Pancreas (tissue), 10 donors: Measurements from ENCODE around the gene AQP3. TPM values are rescaled to one million over a fixed set of nuclear protein-coding genes. Genes with fewer than 3 reads are reported as not detected.
"Not testable (repeated sequence)": the region's sequence is repeated elsewhere in the genome, so short reads cannot be mapped to it uniquely, and the experiment has no call there.

Experiments used
- ATAC-seq, 4 donors: fragments of 200-7000 bp; cut with Tn5 transposase; one replicate each; pipeline versions ENCODE4 v1.8.0 to v1.9.1; 2020; ENCODE audit warnings: mild to moderate bottlenecking in 4 of 4, moderate library complexity in 4 of 4
- DNase-seq, 6 donors: peaks; one replicate each; pipeline ENCODE4 v3.0.0-alpha.2; 2020
- FAIRE-seq: peaks from 2 replicates; lab custom pipeline; 2012; peaks lifted over from hg19 to GRCh38; lab: Jason Lieb, UNC
- H3K27ac ChIP-seq, 4 donors: fragments of 200-600 bp; sonication (generic); 1 replicate in 3 of 4; 2 replicates in 1 of 4; pipeline versions ENCODE4 v1.5.0 to v1.8.0; 2020
- H3K27me3 ChIP-seq, 4 donors: fragments of 200-600 bp; one replicate each; pipeline ENCODE4 v1.8.0; 2021
- H3K36me3 ChIP-seq, 3 donors: fragments of 200-600 bp; sonication (generic) in 1 of 3; one replicate each; pipeline versions ENCODE4 v1.5.0 to v1.8.0; 2020 to 2021
- H3K4me1 ChIP-seq, 3 donors: fragments of 200-600 bp; one replicate each; pipeline ENCODE4 v1.8.0; 2021
- H3K4me3 ChIP-seq, 4 donors: fragments of 200-600 bp; sonication (generic) in 2 of 4; one replicate each; pipeline versions ENCODE4 v1.5.0 to v1.8.0; 2020 to 2021
- H3K9me3 ChIP-seq, 4 donors: fragments of 200-600 bp; one replicate each; pipeline ENCODE4 v1.8.0; 2021
- CTCF ChIP-seq, 4 donors: fragments of 200-600 bp; sonication (generic) in 3 of 4; IDR thresholded peaks; one replicate each; pipeline versions ENCODE4 v1.5.0 to v1.8.0; 2021; ENCODE audit warnings: antibody characterized with exemption in 4 of 4
- WGBS, 2 donors: extraction: QIAGEN DNeasy Blood & Tissue Kit; methylation state at CpG; one replicate each; pipeline ENCODE4 v1.1.7; 2013; 5-methylcytosine and 5-hydroxymethylcytosine counted together
- intact Hi-C, 3 donors: fragments of 100-400 bp; cut with DNase I; formaldehyde crosslinking; loops; one replicate each; pipeline versions ENCODE4 v1.11.1 to v1.14.2; 2022
- polyA plus RNA-seq, 2 donors: library from polyadenylated mRNA; stranded (reverse); fragments of 200-250 nt; gene quantifications; one replicate each; pipeline ENCODE4 v1.2.3, GENCODE V29; 2013
- total RNA-seq, 6 donors: library from RNA; stranded (reverse); fragmentation: NEBNext Ultra II Directional in 4 of 6; extraction: Animal tissue kit (Norgen Biotek cat#: 25700) in 4 of 6; gene quantifications; one replicate each; pipeline versions ENCODE4 v1.2.1 to v1.2.4, GENCODE V29; 2021 to 2023
- donor health status: healthy with polysubstance abuse.
- donor health status: DM: no; HTN: no; CAD: no; lungs with moderate emphysema.
- donor health status: DM: no; HTN: no; CAD: no.
- donor health status: control.
- donor health status: control.
- donor health status: Bipolar disorder and iron deficiency.
- donor health status: DM: yes; HTN: yes; CAD: no.
- donor health status: DM: no; HTN: no; CAD: no.
- donor health status: DM: no; HTN: no; CAD: no.
- donor health status: DM: yes; HTN: yes; CAD: no.

The AQP3 gene
- total and polyA plus RNA-seq, 8 donors = 18.3 to 39.0 (median 21.9) TPM

- no peaks in the 10 kb centered on the region for H3K36me3 ChIP-seq
- ATAC-seq (no peak), FAIRE-seq (no peak), DNase-seq (no peak)
- H3K4me3 ChIP-seq = no peak overlapping the region
- no peak for TF ChIP-seq CTCF (IDR thresholded peaks at IDR 0.05)
- intact Hi-C loops = no loop called here
- WGBS, 2 donors = 82 to 83% methylated on average over 3 of the region's 3 CpGs
- no peaks in the 10 kb centered on the region for H3K27me3 ChIP-seq
- no peaks in the 10 kb centered on the region for H3K9me3 ChIP-seq
- H3K4me1 ChIP-seq = no peaks in the 10 kb centered on the region
- H3K27ac ChIP-seq = no peak overlapping the region
Observed at GRCh38 chr9:33429256-33429985, 18.0 kb downstream of the AQP3 start.

- Histone ChIP-seq H3K4me1 (no peaks in the 10 kb centered on the region), H3K9me3 (no peaks in the 10 kb centered on the region), H3K27ac (no peak overlapping the region), H3K27me3 (no peaks in the 10 kb centered on the region), H3K36me3 (no peaks in the 10 kb centered on the region), H3K4me3 (no peak overlapping the region)
- intact Hi-C loops = no loop called here
- no peak for TF ChIP-seq CTCF (IDR thresholded peaks at IDR 0.05)
- 80 to 93% methylated on average over 7 of the region's 7 CpGs for WGBS, 2 donors
- no peak for DNase-seq
- no peak for FAIRE-seq
- ATAC-seq = no peak
Observed at GRCh38 chr9:33426843-33427293, 20.5 kb downstream of the AQP3 start.

GRCh38 chr9:33425128-33425533, 22.3 kb downstream of the AQP3 start:
- no peak overlapping the region for H3K27ac ChIP-seq
- FAIRE-seq = no peak
- no peaks in the 10 kb centered on the region for H3K36me3 ChIP-seq
- H3K4me3 ChIP-seq = no peak overlapping the region
- no peaks in the 10 kb centered on the region for H3K27me3 ChIP-seq
- no peaks in the 10 kb centered on the region for H3K9me3 ChIP-seq
- intact Hi-C loops = no loop called here
- no peak for TF ChIP-seq CTCF (IDR thresholded peaks at IDR 0.05)
- DNase-seq = no peak
- ATAC-seq = peak in 3 of 4 donors; percentile 25 to 83 (median 75)
- WGBS, 2 donors = 52 to 56% methylated on average over 4 of the region's 4 CpGs
- H3K4me1 ChIP-seq = no peaks in the 10 kb centered on the region

- not testable (repeated sequence) for FAIRE-seq
Observed at GRCh38 chr9:33424492-33424891, 22.9 kb downstream of the AQP3 start.

GRCh38 chr9:33424043-33424442, 23.4 kb downstream of the AQP3 start:
- H3K4me3 ChIP-seq, H3K36me3 ChIP-seq, FAIRE-seq, H3K4me1 ChIP-seq, ATAC-seq, H3K27ac ChIP-seq, H3K9me3 ChIP-seq, H3K27me3 ChIP-seq, intact Hi-C loops: not testable (repeated sequence)
- WGBS, 2 donors = 67 to 70% methylated on average over 7 of the region's 7 CpGs
- DNase-seq = peak in 1 of 6 donors; percentile 12

More at GRCh38 chr9:33424492-33424891, 22.9 kb downstream of the AQP3 start:
- intact Hi-C loops, H3K4me1 ChIP-seq, H3K27me3 ChIP-seq, ATAC-seq, H3K4me3 ChIP-seq, H3K9me3 ChIP-seq, H3K27ac ChIP-seq, H3K36me3 ChIP-seq, DNase-seq: not testable (repeated sequence)
- WGBS, 2 donors = 93 to 99% methylated on average over 6 of the region's 6 CpGs

- FAIRE-seq (no peak), ATAC-seq (no peak), DNase-seq (no peak)
- Histone ChIP-seq H3K4me3 (no peak overlapping the region), H3K36me3 (no peaks in the 10 kb centered on the region), H3K9me3 (no peaks in the 10 kb centered on the region), H3K27me3 (no peaks in the 10 kb centered on the region), H3K27ac (no peak overlapping the region), H3K4me1 (peaks cover 13 to 15% (median 14%) of the 10 kb centered on the region in 3 donors)
- TF ChIP-seq CTCF (IDR thresholded peaks at IDR 0.05) = no peak
- WGBS, 2 donors = 72 to 83% methylated on average over 10 of the region's 10 CpGs
- intact Hi-C loops = no loop called here
Observed at GRCh38 chr9:33419708-33420303, 27.6 kb downstream of the AQP3 start.
